Right lung (tissue), 5 donors: ENCODE data around the gene COL3A1. TPM values are rescaled to one million over a fixed set of nuclear protein-coding genes. Genes with fewer than 3 reads are reported as not detected.

Experiments
- polyA plus RNA-seq, 5 donors: library from polyadenylated mRNA; unstranded; fragments of 120-200 nt; gene quantifications; one replicate each; pipeline versions ENCODE4 v1.2.1 to v1.2.3, GENCODE V29; 2013; ENCODE audit warnings: inconsistent platforms in 1 of 5, low replicate concordance in 1 of 5; ENCODE audit not compliant: insufficient read length in 5 of 5, insufficient read depth in 1 of 5

The COL3A1 gene
- polyA plus RNA-seq, 5 donors: 1,130 to 1,386 (median 1,297) TPM

Other genes starting within 250 kb of the COL3A1 start
- gene COL5A2, start 205.4 kb downstream of the COL3A1 start, polyA plus RNA-seq: 100 to 1,000 TPM; 174 to 222 (median 211) TPM